Uterus (tissue), 2 donors: Measurements from ENCODE around the gene LHX4.

Experiments used
- CTCF ChIP-seq, 4 experiments: fragments of 200-600 bp in 2 of 4; fragments of 450-650 bp in 2 of 4; sonication (generic) in 2 of 4; IDR thresholded peaks; one replicate each; pipeline ENCODE4 v1.5.1; 2016 to 2019; ENCODE audit warnings: antibody characterized with exemption in 4 of 4, mild to moderate bottlenecking in 2 of 4, moderate library complexity in 1 of 4
- POLR2A ChIP-seq, 2 donors: fragments of 450-650 bp; IDR thresholded peaks; one replicate each; pipeline ENCODE4 v1.6.1; 2016; ENCODE audit warnings: antibody characterized with exemption in 2 of 2, mild to moderate bottlenecking in 1 of 2, moderate library complexity in 1 of 2

- TF ChIP-seq CTCF (IDR thresholded peaks at IDR 0.05) (no peak), POLR2A (IDR thresholded peaks at IDR 0.05) (no peak)
These were observed 34.7 kb upstream of the LHX4 start for GRCh38 chr1:180195401-180195800.
